ENCODE measurements around the gene AFAP1.

DNA sequence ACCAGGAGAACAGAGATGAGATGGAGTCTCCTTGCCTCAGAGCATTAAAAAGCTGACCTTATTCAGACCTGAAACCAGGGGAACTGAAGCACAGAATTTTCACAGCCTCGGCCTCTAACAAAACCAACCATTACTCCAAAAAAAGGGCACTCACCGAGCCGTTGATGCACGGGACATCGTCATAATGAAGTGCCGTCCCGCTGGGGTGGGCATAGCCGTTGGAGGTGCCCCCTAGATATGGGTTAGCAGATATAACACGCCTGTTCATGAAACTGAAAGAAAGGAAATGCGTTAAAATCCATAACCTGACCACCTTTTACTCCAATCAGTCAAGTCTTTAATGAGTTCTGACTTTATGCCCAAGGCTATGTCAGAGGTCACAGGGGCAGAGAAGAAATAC is 153.6 kb downstream of the AFAP1 start:
- no peak for TF ChIP-seq CTCF (IDR thresholded peaks at IDR 0.05)
- TF ChIP-seq, protein P1, sequence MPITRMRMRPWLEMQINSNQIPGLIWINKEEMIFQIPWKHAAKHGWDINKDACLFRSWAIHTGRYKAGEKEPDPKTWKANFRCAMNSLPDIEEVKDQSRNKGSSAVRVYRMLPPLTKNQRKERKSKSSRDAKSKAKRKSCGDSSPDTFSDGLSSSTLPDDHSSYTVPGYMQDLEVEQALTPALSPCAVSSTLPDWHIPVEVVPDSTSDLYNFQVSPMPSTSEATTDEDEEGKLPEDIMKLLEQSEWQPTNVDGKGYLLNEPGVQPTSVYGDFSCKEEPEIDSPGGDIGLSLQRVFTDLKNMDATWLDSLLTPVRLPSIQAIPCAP (CRISPR knock-in tag; IDR thresholded peaks at IDR 0.05) = no peak
- TF ChIP-seq MAX (CRISPR knock-in tag; IDR thresholded peaks at IDR 0.05) = no peak
- no peak for TF ChIP-seq SMAD3 (CRISPR knock-in tag; IDR thresholded peaks at IDR 0.05; ENCODE audit: borderline replicate concordance)
- TF ChIP-seq SP1 (CRISPR knock-in tag; conservative IDR thresholded peaks at IDR 0.05) = no peak
- no peak for TF ChIP-seq ZNF281 (CRISPR knock-in tag; IDR thresholded peaks at IDR 0.05)
- TF ChIP-seq, protein P2, sequence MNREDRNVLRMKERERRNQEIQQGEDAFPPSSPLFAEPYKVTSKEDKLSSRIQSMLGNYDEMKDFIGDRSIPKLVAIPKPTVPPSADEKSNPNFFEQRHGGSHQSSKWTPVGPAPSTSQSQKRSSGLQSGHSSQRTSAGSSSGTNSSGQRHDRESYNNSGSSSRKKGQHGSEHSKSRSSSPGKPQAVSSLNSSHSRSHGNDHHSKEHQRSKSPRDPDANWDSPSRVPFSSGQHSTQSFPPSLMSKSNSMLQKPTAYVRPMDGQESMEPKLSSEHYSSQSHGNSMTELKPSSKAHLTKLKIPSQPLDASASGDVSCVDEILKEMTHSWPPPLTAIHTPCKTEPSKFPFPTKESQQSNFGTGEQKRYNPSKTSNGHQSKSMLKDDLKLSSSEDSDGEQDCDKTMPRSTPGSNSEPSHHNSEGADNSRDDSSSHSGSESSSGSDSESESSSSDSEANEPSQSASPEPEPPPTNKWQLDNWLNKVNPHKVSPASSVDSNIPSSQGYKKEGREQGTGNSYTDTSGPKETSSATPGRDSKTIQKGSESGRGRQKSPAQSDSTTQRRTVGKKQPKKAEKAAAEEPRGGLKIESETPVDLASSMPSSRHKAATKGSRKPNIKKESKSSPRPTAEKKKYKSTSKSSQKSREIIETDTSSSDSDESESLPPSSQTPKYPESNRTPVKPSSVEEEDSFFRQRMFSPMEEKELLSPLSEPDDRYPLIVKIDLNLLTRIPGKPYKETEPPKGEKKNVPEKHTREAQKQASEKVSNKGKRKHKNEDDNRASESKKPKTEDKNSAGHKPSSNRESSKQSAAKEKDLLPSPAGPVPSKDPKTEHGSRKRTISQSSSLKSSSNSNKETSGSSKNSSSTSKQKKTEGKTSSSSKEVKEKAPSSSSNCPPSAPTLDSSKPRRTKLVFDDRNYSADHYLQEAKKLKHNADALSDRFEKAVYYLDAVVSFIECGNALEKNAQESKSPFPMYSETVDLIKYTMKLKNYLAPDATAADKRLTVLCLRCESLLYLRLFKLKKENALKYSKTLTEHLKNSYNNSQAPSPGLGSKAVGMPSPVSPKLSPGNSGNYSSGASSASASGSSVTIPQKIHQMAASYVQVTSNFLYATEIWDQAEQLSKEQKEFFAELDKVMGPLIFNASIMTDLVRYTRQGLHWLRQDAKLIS (CRISPR knock-in tag; IDR thresholded peaks at IDR 0.05; ENCODE audit: borderline replicate concordance) = no peak
- TF ChIP-seq ETV6 (CRISPR knock-in tag; IDR thresholded peaks at IDR 0.05) = no peak
- no peak for TF ChIP-seq HMGXB4 (CRISPR knock-in tag; IDR thresholded peaks at IDR 0.05)
